Sigmoid colon (tissue), 7 donors: ENCODE data around the gene ETV1. TPM values are rescaled to one million over a fixed set of nuclear protein-coding genes. Genes with fewer than 3 reads are reported as not detected.

Experiments
- DNase-seq: peaks from one replicate; pipeline ENCODE4 v3.0.0-alpha.2; 2019
- H3K27ac ChIP-seq, 4 donors: fragments of 200-600 bp; sonication (generic); one replicate each; pipeline ENCODE4 v1.5.1; 2016 to 2019; ENCODE audit warnings: mild to moderate bottlenecking in 1 of 4
- H3K27me3 ChIP-seq, 3 donors: fragments of 200-600 bp; sonication (generic); one replicate each; pipeline ENCODE4 v1.5.1; 2019; ENCODE audit warnings: mild to moderate bottlenecking in 1 of 3
- H3K36me3 ChIP-seq, 4 donors: fragments of 200-600 bp; sonication (generic); one replicate each; pipeline ENCODE4 v1.5.1; 2016 to 2019
- H3K4me1 ChIP-seq, 4 donors: fragments of 200-600 bp; sonication (generic); one replicate each; pipeline ENCODE4 v1.5.1; 2017 to 2019
- H3K4me3 ChIP-seq, 4 donors: fragments of 200-600 bp; sonication (generic); one replicate each; pipeline ENCODE4 v1.5.1; 2017 to 2019; ENCODE audit warnings: mild to moderate bottlenecking in 2 of 4, moderate library complexity in 1 of 4
- H3K9me3 ChIP-seq, 4 donors: fragments of 200-600 bp in 3 of 4; sonication (generic) in 3 of 4; one replicate each; pipeline versions ENCODE4 v1.5.1 to v1.6.1; 2013 to 2019
- EP300 ChIP-seq, 4 donors: sonication (generic); formaldehyde crosslinking; IDR thresholded peaks; one replicate each; pipeline ENCODE4 v1.6.1; 2017; ENCODE audit warnings: antibody characterized with exemption in 4 of 4
- POLR2A ChIP-seq, 2 donors: fragments of 450-650 bp; IDR thresholded peaks; one replicate each; pipeline ENCODE4 v1.6.1; 2016; ENCODE audit warnings: antibody characterized with exemption in 2 of 2, mild to moderate bottlenecking in 2 of 2, moderate library complexity in 2 of 2
- POLR2AphosphoS5 ChIP-seq, 4 donors: sonication (generic); formaldehyde crosslinking; IDR thresholded peaks; one replicate each; pipeline ENCODE4 v1.6.1; 2017; ENCODE audit warnings: antibody characterized with exemption in 4 of 4
- WGBS, 2 donors: extraction: QIAGEN DNeasy Blood & Tissue Kit; methylation state at CpG; one replicate each; pipeline ENCODE4 v1.1.7; 2013; 5-methylcytosine and 5-hydroxymethylcytosine counted together
- intact Hi-C: fragments of 100-400 bp; cut with DNase I; formaldehyde crosslinking; loops from one replicate; pipeline ENCODE4 v1.15.1; 2023
- polyA plus RNA-seq, 3 donors: library from polyadenylated mRNA; stranded (reverse); fragments of 200-250 nt; gene quantifications; one replicate each; pipeline ENCODE4 v1.2.3, GENCODE V29; 2013
- total RNA-seq, 4 donors: library from RNA; depleted of rRNA; stranded (reverse); fragments of >200 nt; gene quantifications; one replicate each; pipeline ENCODE4 v1.1.0, GENCODE V29; 2016
- TF ChIP-seq, protein P1 (sequence below), 4 experiments: fragments of 450-650 bp in 3 of 4; fragments of 200-600 bp in 1 of 4; IDR thresholded peaks; one replicate each; pipeline ENCODE4 v1.5.1; 2016 to 2019; ENCODE audit warnings: antibody characterized with exemption in 4 of 4, mild to moderate bottlenecking in 3 of 4, moderate library complexity in 2 of 4
- donor health status: healthy with polysubstance abuse.
- donor health status: Bipolar disorder and iron deficiency.
- donor health status: healthy.

Gene ETV1
- total and polyA plus RNA-seq, 7 donors = 0.60 to 13.6 (median 6.5) TPM

DNA sequence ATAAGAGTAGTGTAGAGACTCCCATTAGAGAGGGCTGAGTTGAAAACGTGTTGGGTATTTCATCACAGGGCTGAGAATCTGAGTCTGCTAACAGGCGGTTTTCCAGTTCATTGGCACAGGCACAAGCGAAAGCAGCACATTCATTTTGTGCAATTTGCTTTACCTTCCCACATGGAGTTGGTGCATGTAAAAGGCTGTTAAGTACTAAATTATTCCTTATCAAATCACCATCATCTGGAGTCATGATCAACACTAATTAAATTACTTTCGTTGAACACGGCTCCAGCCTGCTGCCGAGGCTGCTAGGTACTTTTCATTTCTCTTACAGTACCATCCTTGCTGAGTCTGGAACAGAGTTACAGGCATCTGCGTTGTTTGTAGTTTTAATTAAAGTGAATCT, 43.8 kb downstream of the ETV1 start:
- 85% methylated on average over 7 of the region's 7 CpGs for WGBS, 2 donors
- Histone ChIP-seq H3K27me3 (no peaks in the 10 kb centered on the region), H3K27ac (no peak overlapping the region), H3K9me3 (peaks cover 0 to 3% (median 0%) of the 10 kb centered on the region in 4 donors), H3K36me3 (no peaks in the 10 kb centered on the region), H3K4me3 (peak overlapping the region in 1 of 4 donors; percentile 14), H3K4me1 (no peaks in the 10 kb centered on the region)
- no peak for DNase-seq
- intact Hi-C loops = no loop called here
- TF ChIP-seq EP300 (IDR thresholded peaks at IDR 0.05) = no peak
- TF ChIP-seq, protein P1, sequence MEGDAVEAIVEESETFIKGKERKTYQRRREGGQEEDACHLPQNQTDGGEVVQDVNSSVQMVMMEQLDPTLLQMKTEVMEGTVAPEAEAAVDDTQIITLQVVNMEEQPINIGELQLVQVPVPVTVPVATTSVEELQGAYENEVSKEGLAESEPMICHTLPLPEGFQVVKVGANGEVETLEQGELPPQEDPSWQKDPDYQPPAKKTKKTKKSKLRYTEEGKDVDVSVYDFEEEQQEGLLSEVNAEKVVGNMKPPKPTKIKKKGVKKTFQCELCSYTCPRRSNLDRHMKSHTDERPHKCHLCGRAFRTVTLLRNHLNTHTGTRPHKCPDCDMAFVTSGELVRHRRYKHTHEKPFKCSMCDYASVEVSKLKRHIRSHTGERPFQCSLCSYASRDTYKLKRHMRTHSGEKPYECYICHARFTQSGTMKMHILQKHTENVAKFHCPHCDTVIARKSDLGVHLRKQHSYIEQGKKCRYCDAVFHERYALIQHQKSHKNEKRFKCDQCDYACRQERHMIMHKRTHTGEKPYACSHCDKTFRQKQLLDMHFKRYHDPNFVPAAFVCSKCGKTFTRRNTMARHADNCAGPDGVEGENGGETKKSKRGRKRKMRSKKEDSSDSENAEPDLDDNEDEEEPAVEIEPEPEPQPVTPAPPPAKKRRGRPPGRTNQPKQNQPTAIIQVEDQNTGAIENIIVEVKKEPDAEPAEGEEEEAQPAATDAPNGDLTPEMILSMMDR (IDR thresholded peaks at IDR 0.05) = no peak
- no peak for TF ChIP-seq POLR2A (IDR thresholded peaks at IDR 0.05)
- TF ChIP-seq POLR2AphosphoS5 (IDR thresholded peaks at IDR 0.05) = no peak

GRCh38 chr7:13933536-13933935, 55.9 kb downstream of the ETV1 start:
- Histone ChIP-seq H3K4me1 (peaks cover 0 to 21% (median 12%) of the 10 kb centered on the region in 4 donors), H3K36me3 (no peaks in the 10 kb centered on the region), H3K4me3 (no peak overlapping the region), H3K27ac (peak overlapping the region in 2 of 4 donors; percentile 27 to 34), H3K27me3 (no peaks in the 10 kb centered on the region), H3K9me3 (no peaks in the 10 kb centered on the region)
- WGBS, 2 donors = 79 to 92% methylated on average over 5 of the region's 5 CpGs
- DNase-seq = no peak
- intact Hi-C loops = no loop called here
- TF ChIP-seq POLR2A (IDR thresholded peaks at IDR 0.05) (no peak), POLR2AphosphoS5 (IDR thresholded peaks at IDR 0.05) (no peak), EP300 (IDR thresholded peaks at IDR 0.05) (no peak)
- TF ChIP-seq, protein P1 (IDR thresholded peaks at IDR 0.05) = no peak

GRCh38 chr7:13933091-13933490, 56.4 kb downstream of the ETV1 start:
- no peak for DNase-seq
- H3K36me3 ChIP-seq = no peaks in the 10 kb centered on the region
- peak overlapping the region in 2 of 4 donors; percentile 27 to 34 for H3K27ac ChIP-seq
- no peaks in the 10 kb centered on the region for H3K9me3 ChIP-seq
- H3K4me1 ChIP-seq = peaks cover 0 to 21% (median 12%) of the 10 kb centered on the region in 4 donors
- no peaks in the 10 kb centered on the region for H3K27me3 ChIP-seq
- intact Hi-C loops = no loop called here
- no peak for TF ChIP-seq POLR2A (IDR thresholded peaks at IDR 0.05)
- TF ChIP-seq, protein P1 (IDR thresholded peaks at IDR 0.05) = no peak
- TF ChIP-seq EP300 (IDR thresholded peaks at IDR 0.05) = no peak
- TF ChIP-seq POLR2AphosphoS5 (IDR thresholded peaks at IDR 0.05) = no peak
- H3K4me3 ChIP-seq = no peak overlapping the region
- 71 to 82% methylated on average over 3 of the region's 3 CpGs for WGBS, 2 donors

DNA sequence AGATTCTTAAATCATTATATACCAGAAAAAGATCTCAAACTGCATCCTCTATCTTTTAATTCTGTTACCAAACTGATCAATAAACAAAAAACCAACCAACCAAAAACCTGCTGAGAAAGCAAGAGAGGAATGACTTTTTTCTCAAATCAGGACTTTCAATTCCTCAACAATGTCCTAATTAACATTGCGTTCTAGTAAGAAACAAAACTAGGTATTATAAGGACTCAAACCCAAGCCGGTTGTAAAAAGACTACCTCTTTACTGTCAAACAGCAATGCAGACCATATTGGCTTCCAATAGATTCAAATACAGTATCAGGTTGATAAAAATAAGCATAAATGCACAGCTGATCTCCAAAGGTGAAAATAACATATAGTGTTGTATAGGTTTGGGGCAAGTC, 57.3 kb downstream of the ETV1 start:
- 96 to 97% methylated on average over 2 of the region's 2 CpGs for WGBS, 2 donors
- Histone ChIP-seq H3K27ac (no peak overlapping the region), H3K4me3 (no peak overlapping the region), H3K9me3 (no peaks in the 10 kb centered on the region), H3K4me1 (peaks cover 0 to 21% (median 12%) of the 10 kb centered on the region in 4 donors), H3K36me3 (no peaks in the 10 kb centered on the region), H3K27me3 (no peaks in the 10 kb centered on the region)
- TF ChIP-seq POLR2A (IDR thresholded peaks at IDR 0.05) = no peak
- TF ChIP-seq, protein P1 (IDR thresholded peaks at IDR 0.05) = no peak
- TF ChIP-seq EP300 (IDR thresholded peaks at IDR 0.05) = no peak
- no peak for TF ChIP-seq POLR2AphosphoS5 (IDR thresholded peaks at IDR 0.05)
- intact Hi-C loops = no loop called here
- no peak for DNase-seq

DNA sequence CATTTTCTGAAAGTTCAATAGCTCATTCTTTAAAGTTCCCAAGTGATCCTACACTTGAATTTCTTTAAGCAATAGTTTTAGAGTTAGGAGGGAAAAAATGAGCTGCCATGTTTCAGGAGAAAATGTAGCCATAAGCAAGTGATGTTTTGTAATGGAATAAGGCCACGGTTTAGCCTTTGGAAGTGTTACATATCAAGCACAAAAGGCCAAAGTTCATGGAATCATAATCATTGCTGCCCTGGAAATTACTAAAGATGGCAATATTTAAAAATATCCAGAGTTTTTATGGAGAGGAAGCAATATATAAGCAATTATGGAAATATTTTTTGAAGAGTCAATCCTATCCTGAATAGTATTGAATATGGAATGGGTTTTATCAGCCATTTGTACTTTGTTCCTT, 68.4 kb downstream of the ETV1 start:
- H3K27me3 ChIP-seq = no peaks in the 10 kb centered on the region
- peaks cover 0 to 8% (median 8%) of the 10 kb centered on the region in 4 donors for H3K4me1 ChIP-seq
- 34 to 72% methylated on average over 1 of the region's 1 CpG for WGBS, 2 donors
- no peaks in the 10 kb centered on the region for H3K9me3 ChIP-seq
- no peak overlapping the region for H3K4me3 ChIP-seq
- intact Hi-C loops = no loop called here
- TF ChIP-seq POLR2A (IDR thresholded peaks at IDR 0.05) = no peak
- TF ChIP-seq, protein P1 (IDR thresholded peaks at IDR 0.05) = no peak
- no peak for TF ChIP-seq EP300 (IDR thresholded peaks at IDR 0.05)
- TF ChIP-seq POLR2AphosphoS5 (IDR thresholded peaks at IDR 0.05) = no peak
- H3K27ac ChIP-seq = no peak overlapping the region
- H3K36me3 ChIP-seq = no peaks in the 10 kb centered on the region
- no peak for DNase-seq
